Cardiac muscle cell (in vitro differentiated cells and primary cell): ENCODE results near the gene LILRB1. TPM values are rescaled to one million over a fixed set of nuclear protein-coding genes. Genes with fewer than 3 reads are reported as not detected.
"Not testable (repeated sequence)": the region's sequence is repeated elsewhere in the genome, so short reads cannot be mapped to it uniquely, and the experiment has no call there.

Experiments used
- DNase-seq, 2 donors: peaks; one replicate each; pipeline versions ENCODE4 v3.0.0 to v3.0.0-alpha.2; 2010 to 2017; ENCODE audit warnings: low read depth in 1 of 2, low spot score in 1 of 2
- H3K27ac ChIP-seq: fragments of 200-600 bp; sonication (generic); 2 replicates; pipeline ENCODE4 v1.5.1; 2016
- H3K27me3 ChIP-seq: fragments of 200-600 bp; sonication (generic); 2 replicates; pipeline ENCODE4 v1.6.0; 2016; ENCODE audit warnings: control low read depth
- H3K36me3 ChIP-seq: fragments of 200-600 bp; sonication (generic); 2 replicates; pipeline ENCODE4 v1.5.1; 2016; ENCODE audit warnings: control low read depth
- H3K4me1 ChIP-seq: fragments of 200-600 bp; sonication (generic); 2 replicates; pipeline ENCODE4 v1.8.1; 2017; ENCODE audit warnings: low read depth, mild to moderate bottlenecking, mixed run types
- H3K4me3 ChIP-seq: fragments of 200-600 bp; sonication (generic); 2 replicates; pipeline ENCODE4 v1.5.1; 2016; ENCODE audit warnings: mild to moderate bottlenecking
- H3K9me3 ChIP-seq: fragments of 200-600 bp; sonication (generic); 2 replicates; pipeline ENCODE4 v1.5.1; 2017; ENCODE audit warnings: low read depth, mild to moderate bottlenecking, control low read depth
- CTCF ChIP-seq: IDR thresholded peaks from 2 replicates; pipeline ENCODE4 v1.5.1; 2012; ENCODE audit warnings: low read depth, mild to moderate bottlenecking, low read length
- polyA plus RNA-seq: library from polyadenylated mRNA; unstranded; fragments of >200 nt; fragmentation: Nextera tagmentation; extraction: Ambion mirVana; gene quantifications from 2 replicates; pipeline ENCODE4 v1.2.1, GENCODE V29; 2016
- total RNA-seq: library from RNA; depleted of rRNA; stranded (reverse); fragments of >200 nt; gene quantifications from 2 replicates; pipeline ENCODE4 v1.2.3, GENCODE V29; 2016

LILRB1 gene
- total RNA-seq, result not detected in 2 replicates
- not detected in 2 replicates for polyA plus RNA-seq

GRCh38 chr19:54630262-54630661, at the start of gene LILRB1:
Gene LILRB1 (plus strand): TSS chr19:54630484. CDS start chr19:54631074, 590 bp downstream.
- not testable (repeated sequence) for H3K27ac ChIP-seq, DNase-seq, H3K4me1 ChIP-seq, H3K9me3 ChIP-seq, H3K27me3 ChIP-seq, H3K36me3 ChIP-seq, H3K4me3 ChIP-seq

- DNase-seq, result no peak
- no peak for TF ChIP-seq CTCF
- Histone ChIP-seq H3K36me3 (no peaks in the 10 kb centered on the region), H3K4me3 (no peak overlapping the region), H3K4me1 (no peaks in the 10 kb centered on the region), H3K27ac (no peak overlapping the region), H3K27me3 (no peaks in the 10 kb centered on the region), H3K9me3 (peaks cover 4% of the 10 kb centered on the region)
Measured at GRCh38 chr19:54586397-54586796, 43.9 kb upstream of the LILRB1 start.

GRCh38 chr19:54587026-54587425, 43.3 kb upstream of the LILRB1 start:
- H3K9me3 ChIP-seq, result peaks cover 4% of the 10 kb centered on the region
- no peaks in the 10 kb centered on the region for H3K36me3 ChIP-seq
- no peak for DNase-seq

GRCh38 chr19:54593445-54593844, 36.8 kb upstream of the LILRB1 start, which contains the start of gene LILRA1:
Gene LILRA1 (plus strand): TSS chr19:54593632. CDS start chr19:54594245, 613 bp downstream.
- H3K36me3 ChIP-seq, H3K9me3 ChIP-seq, DNase-seq: not testable (repeated sequence)

More at GRCh38 chr19:54587026-54587425, 43.3 kb upstream of the LILRB1 start:
- no peaks in the 10 kb centered on the region for H3K4me1 ChIP-seq
- H3K27me3 ChIP-seq, result no peaks in the 10 kb centered on the region
- no peak for TF ChIP-seq CTCF
- no peak overlapping the region for H3K4me3 ChIP-seq
- no peak overlapping the region for H3K27ac ChIP-seq

GRCh38 chr19:54593931-54594626, 36.2 kb upstream of the LILRB1 start:
- not testable (repeated sequence) for H3K9me3 ChIP-seq, H3K4me1 ChIP-seq, H3K27ac ChIP-seq, DNase-seq, H3K4me3 ChIP-seq, H3K36me3 ChIP-seq, H3K27me3 ChIP-seq

More at GRCh38 chr19:54593445-54593844, 36.8 kb upstream of the LILRB1 start, which contains the start of gene LILRA1:
- not testable (repeated sequence) for H3K27me3 ChIP-seq, H3K4me1 ChIP-seq, H3K27ac ChIP-seq, H3K4me3 ChIP-seq

- H3K27ac ChIP-seq, result no peak overlapping the region
Measured at GRCh38 chr19:54594737-54595136, 35.5 kb upstream of the LILRB1 start.

GRCh38 chr19:54595680-54596436, 34.4 kb upstream of the LILRB1 start:
- H3K9me3 ChIP-seq, H3K27me3 ChIP-seq: not testable (repeated sequence)

More at GRCh38 chr19:54594737-54595136, 35.5 kb upstream of the LILRB1 start:
- DNase-seq, result no peak
- Histone ChIP-seq H3K4me1 (no peaks in the 10 kb centered on the region), H3K27me3 (no peaks in the 10 kb centered on the region), H3K4me3 (no peak overlapping the region), H3K9me3 (no peaks in the 10 kb centered on the region), H3K36me3 (no peaks in the 10 kb centered on the region)
- TF ChIP-seq CTCF, result no peak

More at GRCh38 chr19:54595680-54596436, 34.4 kb upstream of the LILRB1 start:
- H3K27ac ChIP-seq, H3K4me1 ChIP-seq, H3K36me3 ChIP-seq, DNase-seq, H3K4me3 ChIP-seq: not testable (repeated sequence)
